A673 (cell line): Measurements from ENCODE around the gene IL19.

Experiments
- EZH2 ChIP-seq: fragments of 200-600 bp; sonication (generic); IDR thresholded peaks from 2 replicates; pipeline ENCODE4 v1.6.1; 2017; ENCODE audit warnings: borderline replicate concordance, low read depth, mild to moderate bottlenecking, mixed read lengths, antibody characterized with exemption, low read length; ENCODE audit not compliant: poor library complexity, severe bottlenecking
- TF ChIP-seq, protein P1 (sequence below): fragments of 300-800, 200-600 bp; sonication (generic); conservative IDR thresholded peaks from 2 replicates; pipeline ENCODE4 v1.5.1; 2017; ENCODE audit warnings: low read depth, mild to moderate bottlenecking, antibody characterized with exemption, low read length, moderate library complexity, mixed read lengths

DNA sequence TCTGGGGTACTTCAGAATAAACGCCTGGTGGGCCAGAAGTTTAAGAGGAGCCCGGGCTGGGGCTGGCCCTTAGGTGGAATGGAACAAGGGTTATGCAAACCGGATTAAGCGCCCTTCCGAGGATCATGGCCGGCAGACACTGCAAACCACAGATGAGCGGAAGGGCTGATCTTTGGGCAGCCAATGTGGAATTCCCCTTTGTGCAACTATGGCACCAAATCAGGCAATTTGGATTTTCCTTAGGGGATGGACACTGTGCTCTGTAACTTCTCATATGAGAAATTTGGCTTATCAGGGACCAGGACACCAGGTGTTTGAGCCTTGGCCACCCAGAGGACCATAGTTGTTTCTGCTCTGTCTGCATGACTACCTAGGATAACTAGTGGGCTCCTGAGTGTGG, 7.5 kb downstream of the IL19 start:
- no peak for TF ChIP-seq EZH2
- TF ChIP-seq, protein P1, sequence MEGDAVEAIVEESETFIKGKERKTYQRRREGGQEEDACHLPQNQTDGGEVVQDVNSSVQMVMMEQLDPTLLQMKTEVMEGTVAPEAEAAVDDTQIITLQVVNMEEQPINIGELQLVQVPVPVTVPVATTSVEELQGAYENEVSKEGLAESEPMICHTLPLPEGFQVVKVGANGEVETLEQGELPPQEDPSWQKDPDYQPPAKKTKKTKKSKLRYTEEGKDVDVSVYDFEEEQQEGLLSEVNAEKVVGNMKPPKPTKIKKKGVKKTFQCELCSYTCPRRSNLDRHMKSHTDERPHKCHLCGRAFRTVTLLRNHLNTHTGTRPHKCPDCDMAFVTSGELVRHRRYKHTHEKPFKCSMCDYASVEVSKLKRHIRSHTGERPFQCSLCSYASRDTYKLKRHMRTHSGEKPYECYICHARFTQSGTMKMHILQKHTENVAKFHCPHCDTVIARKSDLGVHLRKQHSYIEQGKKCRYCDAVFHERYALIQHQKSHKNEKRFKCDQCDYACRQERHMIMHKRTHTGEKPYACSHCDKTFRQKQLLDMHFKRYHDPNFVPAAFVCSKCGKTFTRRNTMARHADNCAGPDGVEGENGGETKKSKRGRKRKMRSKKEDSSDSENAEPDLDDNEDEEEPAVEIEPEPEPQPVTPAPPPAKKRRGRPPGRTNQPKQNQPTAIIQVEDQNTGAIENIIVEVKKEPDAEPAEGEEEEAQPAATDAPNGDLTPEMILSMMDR: no peak
